Islet of Langerhans (tissue), 1 donor: ENCODE measurements around the gene CTNNBIP1.
"Not testable (repeated sequence)": the region's sequence is repeated elsewhere in the genome, so short reads cannot be mapped to it uniquely, and the experiment has no call there.

ENCODE experiments used
- FAIRE-seq: peaks from one replicate; lab custom pipeline; 2011; peaks lifted over from hg19 to GRCh38; lab: Jason Lieb, UNC

CTNNBIP1 gene

DNA sequence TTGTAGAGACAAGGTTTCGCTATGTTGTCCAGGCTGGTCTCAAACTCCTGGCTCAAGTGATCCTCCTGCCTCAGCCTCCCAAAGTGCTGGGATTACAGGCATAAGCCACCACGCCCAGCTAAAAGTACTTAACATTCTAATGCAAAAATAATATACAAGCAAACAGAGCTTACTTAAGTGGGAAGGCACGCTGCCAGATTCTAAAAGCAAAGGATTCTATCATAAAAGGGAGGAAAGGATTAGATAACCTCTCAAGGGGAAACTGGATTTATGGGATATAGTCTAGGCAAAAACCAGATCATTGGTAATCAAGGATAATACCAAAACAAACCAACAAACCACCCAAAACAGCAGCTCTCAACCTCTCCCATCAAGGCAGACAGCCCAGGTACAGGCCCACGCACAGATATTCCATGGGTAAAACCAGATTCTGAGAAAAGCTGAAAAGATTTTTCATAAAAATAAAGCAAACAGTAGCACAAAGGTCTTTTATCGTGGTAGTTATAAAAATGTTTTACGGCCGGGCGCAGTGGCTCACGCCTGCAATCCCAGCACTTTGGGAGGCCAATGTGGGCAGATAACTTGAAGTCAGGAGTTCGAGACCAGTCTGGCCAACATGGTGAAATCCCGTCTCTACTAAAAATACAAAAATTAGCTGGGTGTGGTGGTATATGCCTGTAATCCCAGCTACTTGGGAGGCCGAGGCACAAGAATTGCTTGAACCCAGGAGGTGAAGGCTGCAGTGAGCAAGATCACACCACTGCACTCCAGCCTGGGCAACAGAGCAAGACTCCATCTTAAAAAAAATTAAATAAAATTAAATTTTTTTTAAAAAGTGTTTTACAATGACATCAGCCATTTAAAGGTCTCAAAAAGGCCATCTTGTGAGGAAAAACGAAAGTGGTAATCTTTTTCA lies 106.8 kb downstream of the CTNNBIP1 start:
- not testable (repeated sequence) for FAIRE-seq

DNA sequence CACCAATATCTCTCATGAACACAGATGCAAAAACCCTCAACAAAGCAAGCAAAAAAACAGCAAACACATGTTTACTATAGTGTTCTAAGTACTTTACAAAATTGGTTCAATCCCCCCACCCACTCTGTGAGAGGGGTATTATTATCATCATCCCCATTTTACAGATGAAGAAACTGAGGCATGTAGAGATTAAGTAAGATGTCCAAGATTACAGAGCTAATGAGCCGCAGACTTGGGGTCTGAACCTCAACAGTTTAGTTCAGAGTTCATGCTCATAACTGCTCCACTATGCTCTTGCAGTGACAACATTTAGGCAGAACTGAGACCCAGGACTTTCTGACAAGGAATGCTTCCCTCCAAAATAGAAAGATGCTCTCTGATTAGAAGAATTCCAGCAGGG lies 108.2 kb downstream of the CTNNBIP1 start:
- FAIRE-seq = no peak
